H1 (cell line): Measurements from ENCODE around the gene CLDN3. TPM values are rescaled to one million over a fixed set of nuclear protein-coding genes. Genes with fewer than 3 reads are reported as not detected.
A peak's percentile ranks its signal among the peaks of the same experiment; 100 is the strongest.

Source experiments
- CTCF ChIA-PET: fragments of 300-600 bp; sonication (Branson Sonifier 250); formaldehyde crosslinking; loops from one replicate; lab custom pipeline; 2021; ENCODE audit not compliant: partially characterized antibody; lab: Charles Lee
- POLR2A ChIA-PET: fragments of 300-600 bp; sonication (Branson Sonifier 250); formaldehyde crosslinking; loops from one replicate; lab custom pipeline; 2021; ENCODE audit warnings: inconsistent platforms; ENCODE audit not compliant: partially characterized antibody; lab: Charles Lee
- DNase-seq, 2 experiments: peaks; one replicate each; pipeline versions ENCODE4 v3.0.0 to v3.0.0-alpha.2; 2010 to 2022; ENCODE audit warnings: low spot score in 2 of 2, low read depth in 1 of 2, mixed read lengths in 1 of 2
- FAIRE-seq: peaks from 2 replicates; lab custom pipeline; 2011; peaks lifted over from hg19 to GRCh38; lab: Jason Lieb, UNC
- H2AFZ ChIP-seq: 2 replicates; pipeline ENCODE4 v1.8.1; 2012; ENCODE audit warnings: low read length, inconsistent platforms
- H2AK5ac ChIP-seq: 2 replicates; pipeline ENCODE4 v1.6.1; 2013; ENCODE audit warnings: low read depth, low read length
- H2BK120ac ChIP-seq: replicated peaks from 2 replicates; pipeline ENCODE3; 2013; ENCODE audit warnings: low read depth, low read length, inconsistent platforms
- H2BK12ac ChIP-seq: 2 replicates; pipeline ENCODE4 v1.6.1; 2013; ENCODE audit warnings: low read depth, low read length
- H2BK15ac ChIP-seq: 2 replicates; pipeline ENCODE4 v1.6.1; 2013; ENCODE audit warnings: low read length
- H2BK20ac ChIP-seq: 2 replicates; pipeline ENCODE4 v1.6.1; 2013; ENCODE audit warnings: low read length
- H2BK5ac ChIP-seq: 2 replicates; pipeline ENCODE4 v1.6.1; 2013; ENCODE audit warnings: low read depth, low read length
- H3K14ac ChIP-seq: 2 replicates; pipeline ENCODE4 v1.6.1; 2013; ENCODE audit warnings: inconsistent platforms; ENCODE audit not compliant: insufficient read length
- H3K18ac ChIP-seq: 2 replicates; pipeline ENCODE4 v1.6.1; 2013; ENCODE audit warnings: low read length; ENCODE audit errors: extremely low read depth
- H3K23ac ChIP-seq: 2 replicates; pipeline ENCODE4 v1.6.1; 2013; ENCODE audit warnings: inconsistent platforms; ENCODE audit not compliant: insufficient read length
- H3K23me2 ChIP-seq: 2 replicates; pipeline ENCODE4 v1.6.1; 2013; ENCODE audit warnings: low read depth, low read length
- H3K27ac ChIP-seq: 2 replicates; pipeline ENCODE4 v1.6.1; 2011; ENCODE audit warnings: low read depth, low read length, inconsistent platforms
- H3K27me3 ChIP-seq, 4 experiments: replicated peaks in 1 of 4; 1 replicate in 1 of 4; 2 replicates in 3 of 4; pipeline versions ENCODE4 v1.6.1 to v1.8.1; 2011 to 2013; ENCODE audit warnings: low read length in 3 of 4, mild to moderate bottlenecking in 3 of 4, inconsistent platforms in 2 of 4, mixed read lengths in 2 of 4, moderate library complexity in 1 of 4; ENCODE audit not compliant: control insufficient read depth in 3 of 4, insufficient read depth in 3 of 4; ENCODE audit errors: extremely low read depth in 1 of 4
- H3K36me3 ChIP-seq, 4 experiments: 2 replicates each; pipeline versions ENCODE4 v1.6.1 to v1.8.1; 2011 to 2013; ENCODE audit warnings: mild to moderate bottlenecking in 4 of 4, low read length in 3 of 4, moderate library complexity in 2 of 4, control low read depth in 1 of 4, inconsistent platforms in 1 of 4; ENCODE audit not compliant: insufficient read depth in 4 of 4, control insufficient read depth in 2 of 4
- H3K4ac ChIP-seq: replicated peaks from 2 replicates; pipeline ENCODE3; 2013; ENCODE audit warnings: low read length, low read depth, mixed read lengths, inconsistent platforms; ENCODE audit not compliant: insufficient read length
- H3K4me1 ChIP-seq, 4 experiments: replicated peaks in 1 of 4; 1 replicate in 1 of 4; 2 replicates in 3 of 4; pipeline versions ENCODE4 v1.6.1 to v1.8.1; 2011 to 2013; ENCODE audit warnings: low read length in 3 of 4, inconsistent platforms in 2 of 4, mixed read lengths in 1 of 4; ENCODE audit not compliant: insufficient read depth in 4 of 4, control insufficient read depth in 3 of 4
- H3K4me2 ChIP-seq, 2 experiments: 2 replicates each; pipeline versions ENCODE4 v1.6.1 to v1.8.1; 2011 to 2013; ENCODE audit warnings: low read depth in 2 of 2, low read length in 2 of 2, control low read depth in 1 of 2, inconsistent platforms in 1 of 2, mild to moderate bottlenecking in 1 of 2; ENCODE audit not compliant: insufficient read depth in 1 of 2
- H3K4me3 ChIP-seq, 4 experiments: fragments of 200-600, 300-600 bp in 1 of 4; sonication (generic), shearing (Covaris generic), sonication (Bioruptor Twin) in 1 of 4; 2 replicates each; pipeline versions ENCODE4 v1.5.1 to v1.8.1; 2011 to 2016; ENCODE audit warnings: low read length in 4 of 4, low read depth in 3 of 4, control low read depth in 2 of 4, inconsistent platforms in 2 of 4, mild to moderate bottlenecking in 2 of 4, mixed read lengths in 1 of 4, moderate library complexity in 1 of 4; ENCODE audit not compliant: insufficient read depth in 2 of 4; ENCODE audit errors: extremely low read depth in 1 of 4
- H3K56ac ChIP-seq: replicated peaks from 2 replicates; pipeline ENCODE3; 2013; ENCODE audit warnings: low read depth, mild to moderate bottlenecking, mixed read lengths, low read length, inconsistent platforms; ENCODE audit not compliant: insufficient read length
- H3K79me1 ChIP-seq: 2 replicates; pipeline ENCODE4 v1.6.1; 2013; ENCODE audit warnings: low read depth, low read length, control low read depth
- H3K79me2 ChIP-seq, 2 experiments: 2 replicates each; pipeline versions ENCODE4 v1.6.1 to v1.8.1; 2012 to 2013; ENCODE audit warnings: low read length in 2 of 2, mild to moderate bottlenecking in 2 of 2, inconsistent platforms in 1 of 2; ENCODE audit not compliant: insufficient read depth in 2 of 2, control insufficient read depth in 1 of 2
- H3K9ac ChIP-seq, 4 experiments: replicated peaks in 1 of 4; 1 replicate in 1 of 4; 2 replicates in 3 of 4; pipeline versions ENCODE4 v1.6.1 to v1.8.1; 2011 to 2013; ENCODE audit warnings: low read depth in 3 of 4, low read length in 3 of 4, control low read depth in 2 of 4, mild to moderate bottlenecking in 2 of 4, moderate library complexity in 2 of 4, inconsistent platforms in 1 of 4; ENCODE audit errors: extremely low read depth in 1 of 4
- H3K9me3 ChIP-seq, 2 experiments: 2 replicates each; pipeline versions ENCODE4 v1.6.1 to v1.8.1; 2012 to 2013; ENCODE audit warnings: mild to moderate bottlenecking in 2 of 2, moderate library complexity in 2 of 2, control low read depth in 1 of 2, inconsistent platforms in 1 of 2, low read depth in 1 of 2, low read length in 1 of 2, mixed read lengths in 1 of 2; ENCODE audit not compliant: insufficient read depth in 2 of 2
- H4K20me1 ChIP-seq, 2 experiments: replicated peaks in 1 of 2; 2 replicates each; pipeline versions ENCODE3 to v1.8.1; 2011 to 2013; ENCODE audit warnings: inconsistent platforms in 2 of 2, low read length in 2 of 2, mild to moderate bottlenecking in 1 of 2; ENCODE audit not compliant: insufficient read depth in 2 of 2, control insufficient read depth in 1 of 2
- H4K5ac ChIP-seq: 2 replicates; pipeline ENCODE4 v1.6.1; 2013; ENCODE audit warnings: low read length, low read depth, mixed read lengths, inconsistent platforms; ENCODE audit not compliant: insufficient read length
- H4K8ac ChIP-seq: 2 replicates; pipeline ENCODE4 v1.8.0; 2013; ENCODE audit warnings: mild to moderate bottlenecking, moderate library complexity, low read length, inconsistent platforms; ENCODE audit not compliant: insufficient read depth; ENCODE audit errors: extremely low read depth
- H4K91ac ChIP-seq: replicated peaks from 2 replicates; pipeline ENCODE3; 2013; ENCODE audit warnings: low read length, mixed read lengths, inconsistent platforms; ENCODE audit not compliant: insufficient read length
- BCL11A ChIP-seq, 2 experiments: IDR thresholded peaks; one replicate each; pipeline ENCODE4 v1.6.1; 2011; ENCODE audit warnings: low read depth in 2 of 2, low read length in 2 of 2, mild to moderate bottlenecking in 2 of 2
- CEBPB ChIP-seq: IDR thresholded peaks from 2 replicates; pipeline ENCODE4 v1.6.1; 2012; ENCODE audit warnings: low read depth, low read length
- EGR1 ChIP-seq: IDR thresholded peaks from 2 replicates; pipeline ENCODE4 v1.6.1; 2011; ENCODE audit warnings: low read depth, low read length, borderline replicate concordance
- FOSL1 ChIP-seq: IDR thresholded peaks from 2 replicates; pipeline ENCODE4 v1.6.1; 2011; ENCODE audit warnings: mild to moderate bottlenecking, low read depth, low read length, moderate library complexity; ENCODE audit not compliant: insufficient read depth
- KDM4A ChIP-seq: IDR thresholded peaks from one replicate; pipeline ENCODE4 v1.7.1; 2012; ENCODE audit warnings: low read depth, mild to moderate bottlenecking, moderate library complexity, low read length, inconsistent platforms; ENCODE audit not compliant: severe bottlenecking
- NRF1 ChIP-seq: IDR thresholded peaks from 2 replicates; pipeline ENCODE4 v1.6.1; 2011; ENCODE audit warnings: mild to moderate bottlenecking, low read depth, low read length, improper control_type of control experiment
- SAP30 ChIP-seq: fragments of 300-600 bp; sonication (generic); IDR thresholded peaks from 2 replicates; pipeline ENCODE4 v1.7.1; 2012; ENCODE audit warnings: low read length, moderate library complexity, mild to moderate bottlenecking, inconsistent platforms; ENCODE audit not compliant: insufficient read depth, insufficient replicate concordance
- SIX5 ChIP-seq: IDR thresholded peaks from 2 replicates; pipeline ENCODE4 v1.6.1; 2011; ENCODE audit warnings: mild to moderate bottlenecking, low read depth, low read length
- WGBS, 2 experiments: shearing (Covaris generic) in 1 of 2; methylation state at CpG; one replicate each; pipeline versions ENCODE4 v1.1.6 to v1.1.7; 2013 to 2015; ENCODE audit warnings: low lambda C conversion rate in 2 of 2, mixed read lengths in 2 of 2, inconsistent platforms in 1 of 2, low coverage in 1 of 2, missing lambda C conversion rate in 1 of 2; ENCODE audit not compliant: insufficient replicate concordance in 2 of 2, insufficient coverage in 1 of 2, insufficient read length in 1 of 2; ENCODE audit errors: extremely low coverage in 1 of 2, missing lambda C conversion rate in 1 of 2; 5-methylcytosine and 5-hydroxymethylcytosine counted together
- polyA plus RNA-seq, 7 experiments: library from polyadenylated mRNA; depleted of rRNA in 3 of 7; stranded (reverse) in 5 of 7; unstranded in 2 of 7; fragments of >200 nt in 5 of 7; fragments of 200-250 nt in 2 of 7; gene quantifications; 1 replicate in 5 of 7; 2 replicates in 1 of 7; 4 replicates in 1 of 7; pipeline versions ENCODE4 v1.2.1 to v1.2.3, GENCODE V29; 2011 to 2013; ENCODE audit warnings: missing spikeins in 2 of 7, mixed read lengths in 2 of 7
- total RNA-seq: library from RNA; stranded (reverse); fragmentation: NEBNext Ultra II Directional; extraction: Animal tissue kit (Norgen Biotek cat#: 25700); gene quantifications from 2 replicates; pipeline ENCODE4 v1.2.1, GENCODE V29; 2021
- TF ChIP-seq, protein P1 (sequence below): IDR thresholded peaks from 2 replicates; pipeline ENCODE4 v1.6.1; 2012; ENCODE audit warnings: inconsistent platforms
- TF ChIP-seq, protein P2 (sequence below): IDR thresholded peaks from 2 replicates; pipeline ENCODE4 v1.6.1; 2012; ENCODE audit warnings: low read length, inconsistent platforms

CLDN3 gene
- total and polyA plus RNA-seq, 2 of the 8 experiments (the other 6 are each of a cell fraction or from before 2014, with no cell fraction given) = 19.1 to 65.2 TPM

GRCh38 chr7:73740212-73740611 is 29.9 kb downstream of the CLDN3 start:
- no peak for DNase-seq
- H2AK5ac ChIP-seq = peak overlapping the region; percentile 16; the same call in 1 of the 2 replicates
- peaks cover 0 to 8% of the 10 kb centered on the region in 2 experiments; a peak in 1 of 4 replicates for H3K79me2 ChIP-seq
- peaks cover 4 to 16% (median 8%) of the 10 kb centered on the region in 4 experiments; a peak in 5 of 8 replicates for H3K36me3 ChIP-seq
- peaks cover 18% of the 10 kb centered on the region for H3K23me2 ChIP-seq
- no peak overlapping the region for H3K4ac ChIP-seq
- H4K91ac ChIP-seq = no peak overlapping the region
- H4K20me1 ChIP-seq = peaks cover 8 to 18% of the 10 kb centered on the region in 2 experiments
- H2BK15ac ChIP-seq = no peak overlapping the region
- H3K23ac ChIP-seq = no peak overlapping the region
- H4K8ac ChIP-seq = no peak overlapping the region
- no peak overlapping the region for H4K5ac ChIP-seq
- H3K9me3 ChIP-seq = no peaks in the 10 kb centered on the region
- H3K18ac ChIP-seq = no peak overlapping the region
- FAIRE-seq = no peak
- no peak overlapping the region for H2BK120ac ChIP-seq
- H2BK5ac ChIP-seq = no peak overlapping the region
- no peak overlapping the region for H3K27ac ChIP-seq
- H3K4me2 ChIP-seq = peak overlapping the region in 1 of 2 experiments; percentile 25; a peak in 2 of 4 replicates
- H2BK20ac ChIP-seq = no peak overlapping the region
- H3K14ac ChIP-seq = no peak overlapping the region
- H3K4me1 ChIP-seq = peaks cover 3 to 39% (median 25%) of the 10 kb centered on the region in 4 experiments
- no peak overlapping the region for H3K9ac ChIP-seq
- H3K56ac ChIP-seq = no peak overlapping the region
- peak overlapping the region; percentile 90; the same call in 1 of the 2 replicates for H2BK12ac ChIP-seq
- no peak overlapping the region for H3K4me3 ChIP-seq
- no peak overlapping the region for H2AFZ ChIP-seq
- WGBS, 2 experiments = 91% methylated on average over 7 of the region's 7 CpGs; no CpG with 5 or more reads in 1 of the 2 experiments
- no peaks in the 10 kb centered on the region for H3K79me1 ChIP-seq
- ChIA-PET POLR2A (interaction anchor here (0.5 to 9.6 kb wide), 14 partner anchors 8 to 117 kb away, joined by 3 to 82 read pairs (median 4); partner anchors contain the start of genes CLDN3, CLDN4 and METTL27), CTCF (interaction anchor here (0.6 to 11.1 kb wide), 13 partner anchors 9 to 135 kb away, joined by 3 to 87 read pairs (median 4); no protein-coding TSS in a partner anchor)
- peaks cover 0 to 2% (median 0%) of the 10 kb centered on the region in 4 experiments; a peak in 2 of 7 replicates for H3K27me3 ChIP-seq
- no peak for TF ChIP-seq SAP30
- TF ChIP-seq, protein P1, sequence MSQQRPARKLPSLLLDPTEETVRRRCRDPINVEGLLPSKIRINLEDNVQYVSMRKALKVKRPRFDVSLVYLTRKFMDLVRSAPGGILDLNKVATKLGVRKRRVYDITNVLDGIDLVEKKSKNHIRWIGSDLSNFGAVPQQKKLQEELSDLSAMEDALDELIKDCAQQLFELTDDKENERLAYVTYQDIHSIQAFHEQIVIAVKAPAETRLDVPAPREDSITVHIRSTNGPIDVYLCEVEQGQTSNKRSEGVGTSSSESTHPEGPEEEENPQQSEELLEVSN = no peak
- TF ChIP-seq NRF1 = no peak
- TF ChIP-seq SIX5 = no peak
- TF ChIP-seq EGR1 = no peak
- TF ChIP-seq FOSL1 = no peak
- TF ChIP-seq KDM4A = no peak
- TF ChIP-seq, protein P2, sequence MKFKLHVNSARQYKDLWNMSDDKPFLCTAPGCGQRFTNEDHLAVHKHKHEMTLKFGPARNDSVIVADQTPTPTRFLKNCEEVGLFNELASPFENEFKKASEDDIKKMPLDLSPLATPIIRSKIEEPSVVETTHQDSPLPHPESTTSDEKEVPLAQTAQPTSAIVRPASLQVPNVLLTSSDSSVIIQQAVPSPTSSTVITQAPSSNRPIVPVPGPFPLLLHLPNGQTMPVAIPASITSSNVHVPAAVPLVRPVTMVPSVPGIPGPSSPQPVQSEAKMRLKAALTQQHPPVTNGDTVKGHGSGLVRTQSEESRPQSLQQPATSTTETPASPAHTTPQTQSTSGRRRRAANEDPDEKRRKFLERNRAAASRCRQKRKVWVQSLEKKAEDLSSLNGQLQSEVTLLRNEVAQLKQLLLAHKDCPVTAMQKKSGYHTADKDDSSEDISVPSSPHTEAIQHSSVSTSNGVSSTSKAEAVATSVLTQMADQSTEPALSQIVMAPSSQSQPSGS = no peak
- no peak for TF ChIP-seq CEBPB
- TF ChIP-seq BCL11A (IDR thresholded peaks at IDR 0.05; ENCODE audit: low read depth in 2 of 2, low read length in 2 of 2) = no peak
